Midbrain (tissue), 1 donor: ENCODE measurements around the gene MCL1.
"Not testable (repeated sequence)": the region's sequence is repeated elsewhere in the genome, so short reads cannot be mapped to it uniquely, and the experiment has no call there.

ENCODE experiments used
- DNase-seq: peaks from one replicate; lab custom pipeline; 2025; lab: John Stamatoyannopoulos, UW

The MCL1 gene

DNA sequence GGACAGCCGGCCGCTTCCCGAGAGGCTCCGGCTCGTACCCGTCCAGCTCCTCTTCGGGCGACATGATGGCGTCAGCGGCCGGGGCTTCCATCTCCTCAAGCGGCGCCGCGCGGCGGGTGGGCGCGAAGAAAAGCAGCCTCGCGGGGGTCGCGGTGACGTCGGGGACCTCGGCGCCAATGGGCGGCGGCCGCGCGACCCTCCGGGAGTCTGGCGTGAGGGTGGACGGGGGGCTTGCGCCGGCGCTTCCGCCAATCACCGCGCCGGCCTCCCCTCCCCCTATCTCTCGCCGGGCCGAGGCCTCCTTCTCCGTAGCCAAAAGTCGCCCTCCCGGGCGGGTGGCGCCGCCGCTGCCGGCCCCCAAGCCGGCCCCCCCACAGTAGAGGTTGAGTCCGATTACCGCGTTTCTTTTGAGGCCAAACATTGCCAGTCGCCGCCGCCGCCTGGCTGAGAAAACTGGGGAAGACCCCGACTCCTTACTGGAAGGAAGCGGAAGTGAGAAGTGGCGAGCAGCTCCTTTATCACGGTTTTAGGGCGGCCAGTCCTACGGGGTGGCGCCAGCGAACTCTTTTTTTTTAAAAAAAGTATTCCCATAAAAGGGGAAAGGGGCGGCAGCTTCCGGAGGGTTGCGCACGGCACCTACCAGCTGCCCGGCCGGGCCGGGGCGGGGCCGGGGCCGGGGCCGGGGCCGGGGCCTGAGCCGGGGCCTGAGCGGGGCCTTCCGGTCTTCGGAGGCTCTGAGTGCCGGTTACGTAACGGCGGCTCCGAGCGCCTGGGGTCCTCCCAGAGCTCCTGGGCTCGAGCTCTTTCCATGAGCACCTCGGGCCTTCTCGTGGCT, at the start of gene MCL1:
Gene MCL1, minus strand, starts transcription at position 501 of the 835 bp plus-strand sequence. Its CDS starts 80 bp downstream, at position 421.
- DNase-seq, result peak; percentile 93

DNA sequence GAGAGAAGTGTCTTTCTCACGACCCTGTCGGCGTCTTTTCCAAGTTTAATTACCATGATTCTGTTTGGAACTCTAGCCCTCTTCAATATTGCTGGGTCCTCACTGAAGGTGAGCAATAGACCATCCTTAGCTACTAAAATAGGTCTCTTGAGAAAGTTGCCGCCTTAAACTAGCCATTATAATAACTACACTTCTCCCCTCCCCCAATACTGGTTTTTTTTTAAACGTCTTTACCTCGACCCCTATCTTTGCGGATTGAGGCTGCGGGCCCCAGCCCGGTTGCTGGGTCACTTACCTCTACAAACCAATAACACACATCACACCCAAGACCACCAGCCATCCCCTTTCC, 49.3 kb upstream of the MCL1 start:
- DNase-seq, result no peak

DNA sequence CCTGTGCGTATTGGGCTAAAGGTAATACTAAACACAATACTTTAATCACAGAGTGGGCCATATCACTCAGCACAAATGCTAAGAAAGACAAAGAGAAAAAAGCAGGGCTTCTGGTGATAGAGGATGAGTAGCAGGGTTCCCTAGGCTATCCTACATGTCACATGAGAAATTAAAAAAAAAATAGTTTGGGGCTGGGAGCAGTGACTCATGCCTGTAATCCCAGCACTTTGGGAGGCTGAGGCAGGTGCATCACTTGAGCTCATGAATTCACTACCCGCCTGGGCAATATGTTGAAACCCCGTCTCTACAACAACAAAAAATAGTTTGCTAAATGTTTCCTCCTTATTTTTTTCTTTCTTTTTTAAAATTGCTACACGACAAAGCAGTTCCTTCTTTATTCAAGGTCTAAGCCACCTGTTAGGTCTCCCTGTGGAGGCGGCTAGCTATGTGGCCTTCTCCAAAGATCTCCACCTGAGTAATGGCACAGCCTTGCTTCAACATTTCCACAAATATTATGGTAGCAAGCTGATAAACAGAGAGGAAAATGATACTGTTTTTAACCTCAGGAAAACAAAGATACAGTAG, 48.5 kb upstream of the MCL1 start:
- no peak for DNase-seq

DNA sequence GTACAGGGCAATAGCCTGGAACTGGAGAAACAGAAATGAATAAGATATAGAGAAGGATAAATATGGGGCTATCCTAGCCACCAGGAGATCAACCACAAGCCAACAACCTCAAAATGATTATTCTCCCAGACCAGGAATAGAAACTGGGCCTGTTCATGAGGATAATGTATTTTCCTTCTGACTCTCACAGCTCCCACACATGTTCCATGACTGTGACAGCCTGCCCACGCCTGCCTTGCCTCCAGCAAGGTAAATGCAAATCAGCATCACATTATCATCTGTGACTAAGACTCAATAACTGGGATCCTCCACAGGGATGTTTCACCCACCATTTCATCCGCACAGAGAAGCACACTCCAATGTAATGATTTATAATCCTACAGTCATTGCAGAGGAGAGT, 46.7 kb upstream of the MCL1 start:
- no peak for DNase-seq

DNA sequence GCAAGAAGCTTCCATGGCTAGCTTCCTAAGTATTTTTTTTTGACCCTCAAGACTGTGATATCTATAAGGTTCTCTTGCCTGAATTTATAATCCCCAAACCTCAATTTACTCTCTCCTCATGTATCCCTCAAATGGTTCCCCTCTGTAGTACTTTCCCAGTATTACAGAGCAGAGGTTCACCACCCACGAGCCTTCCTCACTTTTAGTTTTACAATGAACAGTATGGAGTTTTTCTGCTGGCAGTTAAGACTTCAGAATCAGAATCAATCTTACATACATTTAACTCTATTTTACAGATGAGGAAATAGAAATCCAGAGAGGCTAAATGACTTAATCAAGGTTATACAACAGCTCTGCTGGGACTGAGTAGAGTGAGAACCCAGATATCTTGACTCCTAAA, 45.1 kb upstream of the MCL1 start:
- not testable (repeated sequence) for DNase-seq

DNA sequence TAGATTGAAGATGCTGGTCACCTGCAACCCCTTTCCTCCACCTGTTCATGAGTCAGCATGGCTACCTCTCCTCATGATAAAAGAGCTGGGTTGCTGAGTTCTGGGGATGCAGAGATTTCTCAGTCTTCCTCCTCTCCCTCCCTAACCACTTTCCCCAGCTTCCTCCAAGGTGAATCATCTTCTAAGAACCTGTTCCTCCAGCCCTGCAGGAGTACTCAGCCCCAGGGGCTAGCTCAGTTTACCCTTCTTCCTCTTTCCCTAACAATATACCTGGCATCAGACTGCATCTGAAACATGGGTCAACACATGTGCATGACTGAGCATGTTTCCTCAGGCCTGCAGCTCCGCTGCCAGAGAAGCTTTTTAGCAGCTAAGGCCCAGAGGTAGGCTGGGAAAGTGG, 44.7 kb upstream of the MCL1 start:
- not testable (repeated sequence) for DNase-seq

DNA sequence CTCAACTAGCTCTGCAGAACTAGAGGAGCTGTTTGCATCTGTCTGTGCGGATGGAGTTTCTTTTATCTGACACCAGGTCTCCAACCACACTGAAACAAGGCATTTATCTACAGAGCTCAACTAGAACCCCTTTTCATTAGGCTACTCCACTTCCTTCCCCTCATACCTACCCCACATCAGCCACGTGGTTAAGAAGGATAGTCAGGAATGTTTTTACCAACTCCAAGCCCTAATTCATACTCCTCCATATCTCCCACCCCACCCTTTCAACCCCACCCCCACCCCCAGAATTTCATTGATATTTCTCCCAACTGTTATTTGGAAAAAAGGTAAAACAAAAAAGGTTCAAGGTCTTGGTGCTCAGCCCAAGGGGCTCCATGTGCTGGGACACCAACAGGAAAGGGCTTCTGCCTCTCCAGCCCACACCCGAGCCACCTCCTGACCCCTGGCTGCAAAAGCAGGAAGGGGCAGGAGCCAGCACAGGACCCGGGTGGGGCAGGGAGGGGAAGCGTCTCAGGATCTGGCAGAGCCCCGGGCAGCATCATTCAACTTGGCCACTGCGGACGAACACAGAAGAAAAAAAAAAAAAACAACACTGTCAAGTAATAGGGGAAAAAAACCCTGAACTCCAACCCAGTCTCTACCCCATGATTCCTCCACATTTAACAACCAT, 43.0 kb upstream of the MCL1 start:
- no peak for DNase-seq

DNA sequence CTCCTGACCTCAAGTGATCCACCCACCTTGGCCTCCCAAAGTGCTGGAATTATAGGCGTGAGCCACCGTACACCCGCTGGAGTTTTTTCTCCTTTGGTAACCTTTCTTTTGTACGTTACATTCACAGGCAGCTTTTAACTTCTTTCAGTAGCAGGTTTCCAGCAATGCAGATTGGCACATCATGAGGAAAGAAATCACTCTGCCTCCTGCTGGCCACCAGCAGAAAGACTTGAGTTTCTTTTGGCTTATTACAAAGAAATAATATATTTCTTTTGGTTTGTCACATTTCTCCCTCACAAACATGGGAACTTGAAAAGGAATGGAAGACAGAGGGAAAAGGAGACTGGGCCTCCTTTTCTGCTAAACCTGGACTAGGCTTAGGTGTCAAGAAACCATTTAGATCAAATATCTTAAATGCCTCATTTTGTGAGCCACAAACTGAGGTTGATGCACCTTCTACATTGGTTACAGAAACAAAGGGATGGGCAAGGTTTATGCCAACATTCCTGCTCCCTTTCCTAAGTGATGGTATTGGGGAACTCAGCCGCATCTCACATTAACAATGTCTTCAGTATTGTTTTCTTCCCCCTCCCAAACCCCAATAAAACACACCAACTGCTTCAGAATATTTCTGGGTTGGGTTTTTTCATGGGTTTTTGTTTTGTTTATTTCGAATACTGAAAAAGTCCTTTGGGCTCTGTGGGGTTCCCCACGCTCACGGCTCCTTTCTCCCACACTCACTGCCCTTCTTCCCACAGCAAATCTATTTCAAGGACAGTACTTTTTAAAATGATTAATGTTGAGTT, 42.3 kb upstream of the MCL1 start:
- DNase-seq, result peak; percentile 44

DNA sequence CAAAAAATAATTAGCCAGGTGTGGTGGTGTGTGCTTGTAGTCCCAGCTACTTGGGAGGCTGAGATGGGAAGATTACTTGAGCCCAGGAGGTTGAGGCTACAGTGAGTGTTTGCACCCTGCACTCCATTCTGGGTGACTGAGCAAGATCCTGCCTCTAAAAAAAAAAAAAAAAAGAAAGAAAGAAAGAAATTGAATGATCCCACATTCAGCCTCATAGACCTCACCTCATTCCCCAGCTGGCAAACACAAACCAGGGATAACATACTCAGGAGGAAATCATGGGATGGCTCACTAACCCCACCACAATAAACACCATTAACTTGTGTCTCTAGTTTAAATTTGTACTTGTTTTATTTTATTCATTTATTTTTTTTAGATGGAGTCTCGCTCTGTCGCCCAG, 41.5 kb upstream of the MCL1 start:
- DNase-seq, result no peak

DNA sequence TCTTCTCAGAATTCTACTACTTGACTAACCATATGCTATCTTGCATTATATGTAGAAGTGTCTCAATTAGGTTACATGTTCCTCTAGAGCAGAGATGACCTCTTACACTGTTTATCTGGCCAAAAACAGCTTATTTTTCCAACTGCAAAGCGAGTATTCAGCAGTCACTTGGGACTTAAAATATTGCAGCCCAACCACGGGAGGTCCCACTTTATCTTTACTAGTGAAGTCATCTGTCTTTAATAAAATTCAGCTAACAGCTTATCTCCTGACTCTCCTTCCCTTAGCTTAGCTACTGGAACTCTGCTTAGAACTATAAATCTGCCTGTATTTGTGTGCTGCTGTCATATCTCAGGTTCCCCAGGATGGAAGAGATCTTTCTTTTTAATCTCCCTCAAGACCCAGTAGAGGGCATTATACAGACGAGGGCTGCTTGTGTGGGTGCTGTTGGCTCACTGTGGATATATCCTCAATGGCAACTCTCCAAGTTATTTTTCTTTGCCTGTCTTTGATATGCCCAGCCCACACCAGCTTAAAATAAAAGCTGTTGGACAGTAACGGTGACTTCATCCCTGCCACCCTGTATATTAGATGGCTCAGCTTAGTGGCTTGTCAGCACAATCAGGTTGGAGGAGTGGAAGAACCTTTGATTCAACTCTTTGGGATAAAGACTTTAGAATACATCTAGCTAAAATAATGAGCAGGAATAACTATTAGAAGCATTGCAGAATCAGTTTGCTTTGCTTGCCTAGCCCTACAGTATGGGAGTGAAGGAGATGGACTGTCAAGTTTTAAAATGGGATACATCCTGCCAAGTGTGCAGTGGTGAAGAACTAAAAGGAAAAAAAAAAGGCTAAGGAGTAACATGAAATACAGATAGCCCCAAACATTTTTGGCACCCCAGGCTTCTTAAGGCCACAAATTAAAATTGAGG, 40.4 kb upstream of the MCL1 start:
- DNase-seq, result peak; percentile 12

DNA sequence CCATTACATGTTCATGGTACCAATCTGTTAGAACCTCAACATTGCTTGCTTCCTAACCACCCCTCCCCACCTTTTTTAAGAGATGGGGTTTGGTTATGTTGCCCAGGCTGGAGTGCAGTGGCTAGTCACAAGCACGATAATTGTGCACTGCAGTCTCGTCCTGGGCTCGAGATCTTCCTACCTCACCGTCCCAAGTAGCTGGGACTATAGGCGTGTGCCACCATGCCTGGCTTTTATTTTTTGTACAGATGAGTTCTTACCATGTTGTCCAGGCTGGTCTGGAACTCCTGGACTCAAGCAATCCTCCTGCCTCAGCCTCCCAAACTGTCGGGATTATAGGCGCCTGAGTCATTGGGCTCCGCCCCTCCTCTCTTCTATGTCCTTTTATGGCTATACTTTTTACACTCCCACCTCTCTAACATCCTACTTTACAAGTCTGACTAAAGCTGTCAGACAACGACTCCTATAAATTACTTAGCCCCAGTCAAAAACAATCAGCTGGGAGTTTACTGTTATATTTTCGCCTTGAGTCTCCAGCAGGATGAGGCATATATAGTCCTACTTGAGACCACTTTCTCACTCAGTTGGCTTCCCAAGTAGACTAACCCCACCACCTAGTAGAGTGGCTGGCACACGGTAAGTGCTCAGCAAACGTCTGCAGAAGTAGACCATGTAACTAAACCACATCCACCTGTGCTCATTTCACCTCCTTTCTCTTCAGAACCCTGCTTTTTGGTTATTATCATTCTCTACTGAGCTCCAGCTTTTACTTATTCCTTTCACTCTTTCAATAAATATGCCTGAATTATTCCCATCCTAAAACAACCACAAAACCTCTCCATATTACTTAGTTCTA, 36.2 kb upstream of the MCL1 start:
- no peak for DNase-seq

DNA sequence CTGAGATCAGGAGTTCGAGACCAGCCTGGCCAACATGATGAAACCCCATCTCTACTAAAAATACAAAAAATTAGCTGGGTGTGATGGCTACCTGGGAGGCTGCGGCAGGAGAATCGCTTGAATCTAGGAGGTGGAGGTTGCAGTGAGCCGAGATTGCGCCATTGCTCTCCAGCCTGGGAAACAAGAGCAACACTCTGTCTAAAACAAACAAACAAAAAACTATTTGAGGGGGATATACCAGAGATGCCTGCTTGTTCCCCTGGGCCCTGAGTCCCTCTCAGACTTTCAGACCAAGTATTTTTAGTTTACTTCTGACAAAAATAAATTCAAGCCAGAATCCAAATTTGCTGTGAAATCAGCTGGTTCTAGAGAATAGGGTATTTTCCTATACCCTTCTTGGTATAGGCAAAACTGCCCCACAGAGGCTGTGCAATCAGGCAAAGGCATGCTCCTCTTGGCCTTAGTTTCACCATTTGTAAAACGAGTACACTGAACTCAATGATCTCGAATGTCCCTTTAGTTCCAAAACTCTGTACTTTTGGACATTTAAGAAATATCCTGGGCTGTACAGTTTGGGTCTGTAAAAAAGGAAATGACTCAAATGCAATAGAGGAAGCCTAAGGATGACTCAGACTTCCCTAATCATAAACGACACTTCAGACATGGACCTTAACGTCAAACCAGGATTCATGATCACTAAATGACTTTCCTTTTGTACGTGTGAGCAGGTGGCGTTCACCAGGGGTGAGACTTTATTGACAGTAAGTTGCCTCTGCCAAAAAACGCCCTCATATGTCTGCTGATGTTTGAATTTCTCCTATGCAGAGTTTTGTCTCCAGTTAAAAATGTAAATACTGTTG, 33.9 kb upstream of the MCL1 start:
- peak; percentile 15 for DNase-seq

DNA sequence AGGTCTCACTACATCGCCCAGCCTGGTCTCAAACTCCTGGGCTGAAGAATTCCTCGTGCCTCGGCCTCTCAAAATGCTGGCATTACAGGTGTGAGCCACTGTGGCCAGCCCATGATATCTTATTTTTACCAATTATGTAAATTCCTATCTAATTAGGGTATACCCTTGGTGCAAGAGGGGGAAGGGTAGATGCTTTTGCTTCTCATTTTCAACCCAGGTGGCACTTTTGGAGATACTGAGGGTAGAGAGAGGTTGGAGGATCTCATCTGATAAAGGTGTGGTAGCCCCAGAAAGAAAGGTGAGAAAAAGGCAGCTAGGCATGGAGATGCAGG, 32.6 kb upstream of the MCL1 start:
- DNase-seq, result no peak

DNA sequence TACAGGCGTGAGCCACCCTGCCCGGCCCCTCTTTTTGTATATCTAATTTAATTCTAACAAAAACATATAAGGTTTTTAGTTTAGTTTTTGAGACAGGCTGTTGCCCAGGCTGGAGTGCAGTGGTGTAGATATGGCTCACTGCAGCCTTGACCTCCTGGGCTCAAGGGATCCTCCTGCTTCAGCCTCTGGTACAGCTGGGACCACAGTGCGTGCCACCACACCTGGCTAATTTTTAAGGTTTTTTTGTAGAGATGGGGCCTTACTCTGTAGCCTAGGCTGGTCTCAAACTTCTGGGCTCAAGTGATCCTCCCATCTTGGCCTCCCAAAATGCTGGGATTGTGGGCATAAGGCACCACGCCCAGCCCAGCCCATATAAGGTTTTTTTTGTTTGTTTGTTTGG, 31.2 kb upstream of the MCL1 start:
- no peak for DNase-seq

DNA sequence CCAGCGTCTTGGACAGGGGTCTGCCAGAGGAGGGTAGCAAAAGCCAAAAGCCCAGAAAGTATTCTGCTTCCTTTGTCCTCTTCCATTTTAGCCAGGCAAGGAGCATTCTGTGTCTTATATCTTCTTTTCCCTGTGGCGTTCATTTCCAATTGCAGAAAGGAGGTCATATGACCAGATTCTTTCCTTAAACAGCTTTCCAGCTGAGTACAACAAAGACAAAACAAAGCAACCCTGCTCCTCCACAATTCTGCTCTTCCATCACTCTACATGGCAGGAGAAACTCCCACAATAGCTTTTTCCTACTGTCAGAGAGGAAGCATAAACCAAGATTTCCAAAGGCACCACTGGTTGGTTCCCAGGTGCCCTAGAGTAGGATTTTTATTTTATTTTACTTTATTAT, 30.3 kb upstream of the MCL1 start:
- no peak for DNase-seq

DNA sequence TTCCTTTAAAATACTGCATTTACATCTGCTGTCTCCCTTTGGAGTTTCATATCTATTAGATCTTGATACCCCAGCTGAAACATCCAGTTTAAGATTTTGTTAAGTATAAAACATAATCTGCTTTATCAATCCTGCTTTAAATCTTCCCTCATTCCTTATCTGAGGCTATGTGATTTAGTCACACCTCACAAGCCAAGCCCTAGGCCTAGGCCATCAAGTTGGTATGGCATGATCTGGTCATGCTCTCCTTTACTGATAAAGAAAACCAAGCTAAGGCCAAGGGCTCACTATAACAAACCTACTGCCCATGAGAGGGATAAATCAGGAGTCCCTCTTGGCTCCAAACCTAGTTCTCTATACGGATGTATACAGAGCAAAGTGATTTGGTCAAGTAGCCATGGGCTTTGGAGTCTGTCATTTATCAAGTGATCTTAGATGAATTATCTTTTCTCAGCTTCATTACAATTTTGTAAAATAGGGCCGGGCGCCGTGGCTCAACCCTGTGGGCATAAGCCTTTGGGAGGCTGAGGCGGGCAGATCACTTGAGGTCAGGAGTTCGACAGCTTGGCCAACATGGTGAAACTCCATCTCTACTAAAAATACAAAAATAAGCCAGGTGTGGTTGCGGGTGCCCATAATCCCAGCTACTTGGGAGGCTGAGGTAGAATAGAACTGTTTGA, 27.2 kb upstream of the MCL1 start:
- DNase-seq, result no peak

DNA sequence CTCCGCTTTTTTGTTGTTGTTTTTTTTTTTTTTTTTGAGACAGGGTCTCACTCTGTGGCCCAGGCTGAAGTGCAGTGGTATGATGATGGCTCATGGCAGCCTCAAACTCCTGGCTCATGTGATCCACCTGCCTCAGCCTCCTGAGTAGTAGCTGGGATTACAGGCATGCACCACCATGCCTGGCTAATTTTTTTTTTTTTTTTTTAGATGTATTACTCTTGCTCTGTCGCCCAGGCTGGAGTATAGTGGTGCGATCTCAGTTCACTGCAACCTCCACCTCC, 26.0 kb upstream of the MCL1 start:
- DNase-seq, result not testable (repeated sequence)

DNA sequence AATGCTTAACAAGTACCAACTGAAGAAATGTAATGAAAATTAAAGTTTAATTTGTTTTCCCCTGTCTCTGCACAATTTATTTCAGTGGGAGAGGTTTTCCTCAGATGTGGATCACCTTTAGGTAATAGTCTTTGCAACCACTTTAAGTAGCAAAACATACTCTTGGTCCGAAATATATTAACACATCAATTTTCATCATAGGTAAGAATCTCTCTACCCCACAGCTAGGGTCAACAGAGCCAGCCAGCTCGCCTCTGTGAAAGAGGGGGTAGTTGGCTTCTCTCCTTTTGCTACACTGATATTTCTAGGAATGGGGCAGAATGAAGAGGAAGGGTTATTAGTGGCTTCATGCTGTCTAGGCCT, 24.8 kb upstream of the MCL1 start:
- DNase-seq, result no peak

DNA sequence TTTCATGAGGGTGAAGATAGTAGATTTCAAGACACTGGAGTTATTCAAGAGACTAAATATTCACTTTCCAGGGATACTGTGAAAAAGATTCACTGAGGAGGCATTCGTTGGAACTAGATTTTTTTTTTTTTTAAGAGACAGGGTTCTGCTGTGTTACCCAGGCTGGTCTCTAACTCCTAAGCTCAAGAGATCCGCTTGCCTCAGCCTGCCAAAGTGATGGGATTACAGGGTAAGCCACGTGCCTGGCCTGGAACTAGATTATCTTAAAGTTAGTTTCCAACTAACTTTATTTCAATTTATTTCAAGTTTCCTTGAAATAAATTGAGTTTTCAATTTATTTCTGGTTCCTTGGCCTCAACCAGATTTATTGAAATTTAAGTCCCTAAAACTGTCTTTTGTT, 24.3 kb upstream of the MCL1 start:
- DNase-seq, result no peak
